Right lobe of liver (tissue), 6 donors: ENCODE results near the gene DDX6. TPM values are rescaled to one million over a fixed set of nuclear protein-coding genes. Genes with fewer than 3 reads are reported as not detected.

ENCODE experiments used
- ATAC-seq, 4 donors: fragments of 200-7000 bp; cut with Tn5 transposase; one replicate each; pipeline ENCODE4 v1.9.1; 2020; ENCODE audit warnings: mild to moderate bottlenecking in 4 of 4, moderate library complexity in 4 of 4
- DNase-seq, 3 donors: peaks; one replicate each; pipeline ENCODE4 v3.0.0-alpha.2; 2020
- H3K27ac ChIP-seq, 3 donors: fragments of 200-600 bp; one replicate each; pipeline ENCODE4 v1.8.0; 2022
- H3K27me3 ChIP-seq, 2 donors: fragments of 200-600 bp; one replicate each; pipeline ENCODE4 v1.8.0; 2022
- H3K36me3 ChIP-seq, 4 donors: fragments of 200-600 bp; sonication (generic) in 1 of 4; one replicate each; pipeline versions ENCODE4 v1.5.1 to v1.8.0; 2017 to 2022; ENCODE audit warnings: control low read depth in 1 of 4
- H3K4me1 ChIP-seq, 4 donors: fragments of 200-600 bp; sonication (generic) in 1 of 4; one replicate each; pipeline versions ENCODE4 v1.5.1 to v1.8.0; 2017 to 2022; ENCODE audit warnings: control low read depth in 1 of 4
- H3K4me3 ChIP-seq, 3 donors: fragments of 200-600 bp; one replicate each; pipeline ENCODE4 v1.8.0; 2022
- H3K9me3 ChIP-seq, 4 donors: fragments of 200-600 bp; sonication (generic) in 1 of 4; one replicate each; pipeline versions ENCODE4 v1.5.1 to v1.8.0; 2017 to 2022; ENCODE audit warnings: control low read depth in 1 of 4
- CTCF ChIP-seq, 4 donors: fragments of 200-600 bp in 3 of 4; fragments of 450-650 bp in 1 of 4; IDR thresholded peaks; one replicate each; pipeline versions ENCODE4 v1.5.1 to v1.8.0; 2016 to 2022; ENCODE audit warnings: antibody characterized with exemption in 4 of 4, mild to moderate bottlenecking in 2 of 4
- POLR2A ChIP-seq: fragments of 450-650 bp; IDR thresholded peaks from one replicate; pipeline ENCODE4 v1.6.1; 2017; ENCODE audit warnings: antibody characterized with exemption, mild to moderate bottlenecking
- WGBS: methylation state at CpG from one replicate; pipeline ENCODE4 v1.1.6; 2018; ENCODE audit warnings: low coverage, low lambda C conversion rate; ENCODE audit not compliant: insufficient coverage; ENCODE audit errors: missing lambda C conversion rate; 5-methylcytosine and 5-hydroxymethylcytosine counted together
- intact Hi-C, 2 donors: fragments of 100-400 bp; cut with DNase I; formaldehyde crosslinking; loops; one replicate each; pipeline versions ENCODE4 v1.11.2 to v1.14.1; 2022
- total RNA-seq, 6 experiments: library from RNA; depleted of rRNA in 2 of 6; stranded (reverse); fragments of >200 nt in 2 of 6; fragmentation: NEBNext Ultra II Directional in 3 of 6; extraction: Animal tissue kit (Norgen Biotek cat#: 25700) in 3 of 6; gene quantifications; one replicate each; pipeline versions ENCODE4 v1.1.0 to v1.2.4, GENCODE V29; 2016 to 2023
- donor health status: DM: no; HTN: yes; CAD: no.
- donor health status: DM: no; HTN: no; CAD: no.
- donor health status: DM: no; HTN: no; CAD: no.
- donor health status: DM: no; HTN: yes; CAD: no.
- donor health status: DM: no; HTN: yes; CAD: no.

The DDX6 gene
- total RNA-seq, 6 experiments from 2014 or later, result 37.9 to 46.1 (median 43.3) TPM

GRCh38 chr11:118748056-118748455 lies 42.9 kb downstream of the DDX6 start:
- no peaks in the 10 kb centered on the region for H3K27me3 ChIP-seq
- H3K4me1 ChIP-seq, result peaks cover 0 to 51% (median 22%) of the 10 kb centered on the region in 4 donors
- peaks cover 0 to 12% (median 7%) of the 10 kb centered on the region in 4 donors for H3K36me3 ChIP-seq
- H3K4me3 ChIP-seq, result no peak overlapping the region
- TF ChIP-seq CTCF (IDR thresholded peaks at IDR 0.05), result no peak
- no peak for TF ChIP-seq POLR2A
- H3K9me3 ChIP-seq, result no peaks in the 10 kb centered on the region
- peak overlapping the region in 1 of 3 donors; percentile 16 for H3K27ac ChIP-seq
- DNase-seq (peak; percentile 29 to 76 (median 73)), ATAC-seq (peak; percentile 90 to 94 (median 91))
- intact Hi-C loops, result no loop called here

- Histone ChIP-seq H3K27me3 (no peaks in the 10 kb centered on the region), H3K27ac (no peak overlapping the region), H3K4me1 (peaks cover 0 to 41% (median 17%) of the 10 kb centered on the region in 4 donors), H3K9me3 (no peaks in the 10 kb centered on the region), H3K4me3 (no peak overlapping the region), H3K36me3 (peaks cover 0 to 4% (median 2%) of the 10 kb centered on the region in 4 donors)
- TF ChIP-seq POLR2A (no peak), CTCF (IDR thresholded peaks at IDR 0.05) (no peak)
- WGBS, result 82% methylated on average over 4 of the region's 5 CpGs
- intact Hi-C loops, result no loop called here
- DNase-seq, result no peak
- no peak for ATAC-seq
Measured at GRCh38 chr11:118746988-118747585, 43.9 kb downstream of the DDX6 start.

- Histone ChIP-seq H3K36me3 (no peaks in the 10 kb centered on the region), H3K4me3 (no peak overlapping the region), H3K27me3 (no peaks in the 10 kb centered on the region), H3K4me1 (peaks cover 0 to 14% (median 6%) of the 10 kb centered on the region in 4 donors), H3K27ac (no peak overlapping the region), H3K9me3 (no peaks in the 10 kb centered on the region)
- intact Hi-C loops, result no loop called here
- WGBS, result 93% methylated on average over 4 of the region's 4 CpGs
- DNase-seq, result no peak
- ATAC-seq, result no peak
- no peak for TF ChIP-seq POLR2A
- no peak for TF ChIP-seq CTCF (IDR thresholded peaks at IDR 0.05)
Measured at GRCh38 chr11:118744046-118744445, 46.9 kb downstream of the DDX6 start.

GRCh38 chr11:118742304-118742703 lies 48.7 kb downstream of the DDX6 start:
- Histone ChIP-seq H3K4me3 (no peak overlapping the region), H3K36me3 (no peaks in the 10 kb centered on the region), H3K4me1 (peaks cover 0 to under 1% (median 0%) of the 10 kb centered on the region in 4 donors), H3K27me3 (no peaks in the 10 kb centered on the region), H3K27ac (no peak overlapping the region), H3K9me3 (no peaks in the 10 kb centered on the region)
- ATAC-seq (peak in 1 of 4 donors; percentile 62), DNase-seq (no peak)
- intact Hi-C loops, result no loop called here
- 56% methylated on average over 5 of the region's 6 CpGs for WGBS
- TF ChIP-seq POLR2A, result no peak
- no peak for TF ChIP-seq CTCF (IDR thresholded peaks at IDR 0.05)
